Tibial artery (tissue), 4 donors: Measurements from ENCODE around the gene PTH1R.

Experiments used
- DNase-seq, 2 donors: peaks; one replicate each; pipeline ENCODE4 v3.0.0-alpha.2; 2019
- H3K27ac ChIP-seq, 2 donors: fragments of 200-600 bp; sonication (generic) in 1 of 2; 1 replicate in 1 of 2; 2 replicates in 1 of 2; pipeline ENCODE4 v1.5.1; 2018 to 2019; ENCODE audit warnings: mild to moderate bottlenecking in 1 of 2
- H3K27me3 ChIP-seq, 2 donors: fragments of 200-600 bp; sonication (generic) in 1 of 2; one replicate each; pipeline versions ENCODE4 v1.5.1 to v1.6.0; 2016 to 2019
- H3K36me3 ChIP-seq, 3 donors: fragments of 200-600 bp; sonication (generic) in 2 of 3; one replicate each; pipeline ENCODE4 v1.5.1; 2016 to 2019; ENCODE audit warnings: mild to moderate bottlenecking in 2 of 3
- H3K4me1 ChIP-seq, 4 donors: fragments of 200-600 bp; sonication (generic) in 2 of 4; 1 replicate in 3 of 4; 2 replicates in 1 of 4; pipeline ENCODE4 v1.5.1; 2016 to 2019
- H3K4me3 ChIP-seq, 2 donors: fragments of 200-600 bp; sonication (generic) in 1 of 2; 1 replicate in 1 of 2; 2 replicates in 1 of 2; pipeline ENCODE4 v1.5.1; 2018 to 2019; ENCODE audit warnings: mild to moderate bottlenecking in 2 of 2
- H3K9me3 ChIP-seq, 3 donors: fragments of 200-600 bp; sonication (generic) in 1 of 3; one replicate each; pipeline ENCODE4 v1.5.1; 2016 to 2019
- intact Hi-C: fragments of 100-400 bp; cut with DNase I; formaldehyde crosslinking; loops from one replicate; pipeline ENCODE4 v1.15.0; 2023; ENCODE audit warnings: low total_unique reads
- TF ChIP-seq, protein P1 (sequence below), 2 experiments: fragments of 200-600 bp in 1 of 2; fragments of 450-650 bp in 1 of 2; IDR thresholded peaks; one replicate each; pipeline ENCODE4 v1.5.1; 2017 to 2019; ENCODE audit warnings: antibody characterized with exemption in 2 of 2, mild to moderate bottlenecking in 1 of 2, moderate library complexity in 1 of 2

Gene PTH1R

DNA sequence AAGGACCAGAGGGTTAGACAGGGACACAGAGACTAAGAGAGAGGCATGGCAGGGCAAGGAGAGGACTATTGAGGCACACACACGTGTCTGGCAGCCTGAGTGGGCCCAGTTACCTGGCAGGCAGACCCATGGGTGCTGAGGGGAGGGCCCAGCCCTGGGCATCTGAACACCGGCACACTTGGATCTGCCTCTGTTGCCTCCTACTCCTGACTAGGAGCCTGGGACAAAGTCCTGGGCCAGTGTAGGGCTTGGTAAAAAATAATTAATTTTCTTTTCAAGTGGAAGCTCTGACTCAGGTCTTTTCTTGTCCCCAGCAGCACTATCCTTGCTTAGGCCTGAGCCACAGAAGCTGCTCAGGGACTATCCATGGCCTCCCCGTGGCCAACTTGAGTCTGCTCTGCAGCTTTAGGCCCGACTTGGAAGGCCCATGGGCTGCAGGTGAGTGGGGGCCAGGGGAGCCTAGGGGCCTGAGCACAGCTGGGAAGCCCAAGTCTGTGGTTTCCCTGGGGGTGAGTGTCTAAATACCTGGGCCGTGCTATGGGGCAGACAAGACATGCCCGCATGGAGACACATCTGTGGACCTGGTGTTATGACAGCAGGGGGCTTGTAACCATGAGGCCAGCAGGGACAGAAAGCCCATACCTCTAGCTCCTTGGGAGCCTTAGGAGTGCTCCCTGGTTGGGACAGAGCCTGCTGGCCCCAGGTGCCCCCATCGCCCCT, at the start of gene PTH1R:
PTH1R (plus strand) TSS at position 316 of the 720 bp plus-strand sequence. CDS start 5,839 bp downstream, outside the sequence.
- H3K27me3 ChIP-seq: no peaks in the 10 kb centered on the region
- H3K4me3 ChIP-seq: no peak within 1 kb of the TSS
- TF ChIP-seq, protein P1, sequence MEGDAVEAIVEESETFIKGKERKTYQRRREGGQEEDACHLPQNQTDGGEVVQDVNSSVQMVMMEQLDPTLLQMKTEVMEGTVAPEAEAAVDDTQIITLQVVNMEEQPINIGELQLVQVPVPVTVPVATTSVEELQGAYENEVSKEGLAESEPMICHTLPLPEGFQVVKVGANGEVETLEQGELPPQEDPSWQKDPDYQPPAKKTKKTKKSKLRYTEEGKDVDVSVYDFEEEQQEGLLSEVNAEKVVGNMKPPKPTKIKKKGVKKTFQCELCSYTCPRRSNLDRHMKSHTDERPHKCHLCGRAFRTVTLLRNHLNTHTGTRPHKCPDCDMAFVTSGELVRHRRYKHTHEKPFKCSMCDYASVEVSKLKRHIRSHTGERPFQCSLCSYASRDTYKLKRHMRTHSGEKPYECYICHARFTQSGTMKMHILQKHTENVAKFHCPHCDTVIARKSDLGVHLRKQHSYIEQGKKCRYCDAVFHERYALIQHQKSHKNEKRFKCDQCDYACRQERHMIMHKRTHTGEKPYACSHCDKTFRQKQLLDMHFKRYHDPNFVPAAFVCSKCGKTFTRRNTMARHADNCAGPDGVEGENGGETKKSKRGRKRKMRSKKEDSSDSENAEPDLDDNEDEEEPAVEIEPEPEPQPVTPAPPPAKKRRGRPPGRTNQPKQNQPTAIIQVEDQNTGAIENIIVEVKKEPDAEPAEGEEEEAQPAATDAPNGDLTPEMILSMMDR (IDR thresholded peaks at IDR 0.05): no peak
- H3K4me1 ChIP-seq: peaks cover 0 to 49% (median 38%) of the 10 kb centered on the region in 4 donors
- intact Hi-C loops: no loop called here
- peak within 1 kb of the TSS; percentile 21 to 81 for H3K27ac ChIP-seq
- H3K36me3 ChIP-seq: no peaks in the 10 kb centered on the region
- DNase-seq: no peak
- H3K9me3 ChIP-seq: no peaks in the 10 kb centered on the region

DNA sequence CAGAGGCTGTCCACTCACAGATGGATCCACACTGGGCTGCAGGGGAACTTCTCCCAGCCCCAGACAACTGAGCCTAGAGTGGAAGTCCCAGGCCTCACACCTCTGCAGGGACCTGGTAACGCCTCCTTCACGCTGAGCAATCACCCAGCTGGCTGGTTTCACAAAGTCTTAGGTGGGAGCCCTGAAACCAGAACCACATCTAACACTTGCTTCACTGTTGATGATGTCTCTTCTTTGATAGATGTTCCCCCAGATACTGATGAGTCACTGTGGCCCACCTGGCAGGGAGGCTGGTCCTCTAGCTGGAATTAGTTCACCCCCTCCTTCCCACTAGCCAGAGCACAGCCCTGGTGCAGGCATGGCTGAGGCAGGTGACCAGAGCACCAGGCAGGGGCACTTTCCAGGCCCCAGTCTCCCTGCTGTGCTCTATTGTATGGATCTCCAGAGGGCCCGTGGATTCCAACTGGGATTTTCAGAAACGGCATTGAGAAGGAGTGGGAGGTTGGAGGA, 47.8 kb upstream of the PTH1R start:
- intact Hi-C loops: loop anchor here (10.0 kb wide), 1 partner anchor 115 kb away; the partner anchor contains the start of gene PRSS50
- Histone ChIP-seq H3K4me3 (no peak overlapping the region), H3K27me3 (no peaks in the 10 kb centered on the region), H3K27ac (no peak overlapping the region), H3K9me3 (no peaks in the 10 kb centered on the region), H3K4me1 (no peaks in the 10 kb centered on the region), H3K36me3 (no peaks in the 10 kb centered on the region)
- TF ChIP-seq, protein P1 (IDR thresholded peaks at IDR 0.05): no peak
- no peak for DNase-seq

DNA sequence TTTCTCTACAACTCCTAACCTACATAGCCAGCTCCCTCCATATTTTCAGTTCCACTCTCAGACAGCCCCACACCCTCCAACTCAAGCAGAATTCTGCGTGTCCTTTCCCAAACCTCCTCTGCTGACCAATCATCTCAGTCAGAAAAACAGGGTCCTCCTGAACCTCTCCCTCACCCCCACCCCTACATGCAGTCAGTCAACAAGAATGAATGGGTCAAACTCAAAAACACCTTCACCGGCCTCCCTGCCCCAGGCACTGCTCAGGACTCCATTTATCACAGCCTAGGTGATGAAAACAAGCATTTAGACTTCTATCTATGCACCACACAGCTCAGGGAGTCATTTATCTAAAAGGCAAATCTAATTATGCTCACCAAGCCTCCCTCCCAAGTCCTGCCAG, 46.7 kb upstream of the PTH1R start:
- H3K4me1 ChIP-seq: no peaks in the 10 kb centered on the region
- TF ChIP-seq, protein P1 (IDR thresholded peaks at IDR 0.05): no peak
- H3K27ac ChIP-seq: no peak overlapping the region
- intact Hi-C loops: loop anchor here (10.0 kb wide), 1 partner anchor 116 kb away; the partner anchor contains the start of gene PRSS50
- H3K36me3 ChIP-seq: no peaks in the 10 kb centered on the region
- H3K4me3 ChIP-seq: no peak overlapping the region
- no peak for DNase-seq
- H3K27me3 ChIP-seq: no peaks in the 10 kb centered on the region
- H3K9me3 ChIP-seq: no peaks in the 10 kb centered on the region

DNA sequence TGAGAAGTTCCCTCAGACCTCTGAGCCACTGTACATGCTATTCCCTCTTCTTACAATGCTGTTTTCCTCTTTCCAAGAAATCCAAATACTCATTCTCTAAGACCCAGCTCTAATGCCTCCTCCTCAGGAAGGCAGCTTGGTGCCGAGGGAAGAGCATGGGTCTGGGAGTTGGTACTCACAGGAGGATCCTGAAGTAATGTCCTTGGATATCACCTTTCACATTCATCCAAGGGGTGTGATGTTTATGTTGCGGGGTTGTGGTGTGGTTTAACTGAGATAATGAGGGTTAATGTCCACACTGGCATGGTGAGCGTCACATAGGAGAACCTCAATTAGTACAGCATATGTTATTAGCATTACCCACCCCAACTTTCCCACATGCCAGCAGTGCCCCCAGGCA, 46.2 kb upstream of the PTH1R start:
- TF ChIP-seq, protein P1 (IDR thresholded peaks at IDR 0.05): no peak
- Histone ChIP-seq H3K36me3 (no peaks in the 10 kb centered on the region), H3K9me3 (no peaks in the 10 kb centered on the region), H3K27me3 (no peaks in the 10 kb centered on the region), H3K4me1 (no peaks in the 10 kb centered on the region), H3K27ac (no peak overlapping the region), H3K4me3 (no peak overlapping the region)
- intact Hi-C loops: loop anchor here (10.0 kb wide), 1 partner anchor 117 kb away; the partner anchor contains the start of gene PRSS50
- DNase-seq: no peak

DNA sequence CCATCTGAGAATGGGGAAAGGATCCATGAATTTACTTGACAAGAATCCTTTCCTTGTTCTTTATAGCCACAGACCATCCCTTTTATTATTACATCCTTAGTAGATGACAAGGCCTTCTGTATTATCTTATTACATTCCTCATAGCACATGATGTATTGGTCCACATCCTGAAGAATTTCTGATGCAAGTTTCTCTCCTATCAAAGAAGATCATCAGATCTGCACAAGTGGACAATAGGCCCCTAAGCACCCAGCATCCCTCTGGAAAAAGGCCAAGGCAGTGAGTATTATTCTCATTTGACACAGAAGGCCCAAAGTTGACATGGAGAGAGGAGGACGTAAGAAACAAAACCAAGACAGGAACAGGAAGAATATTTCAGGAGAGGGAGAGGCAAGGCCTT, 45.7 kb upstream of the PTH1R start:
- no peaks in the 10 kb centered on the region for H3K4me1 ChIP-seq
- no peak overlapping the region for H3K27ac ChIP-seq
- intact Hi-C loops: loop anchor here (10.0 kb wide), 1 partner anchor 117 kb away; the partner anchor contains the start of gene PRSS50
- no peaks in the 10 kb centered on the region for H3K27me3 ChIP-seq
- H3K36me3 ChIP-seq: no peaks in the 10 kb centered on the region
- TF ChIP-seq, protein P1 (IDR thresholded peaks at IDR 0.05): no peak
- no peak for DNase-seq
- H3K9me3 ChIP-seq: no peaks in the 10 kb centered on the region
- H3K4me3 ChIP-seq: no peak overlapping the region
